HG02973 (cell line): ENCODE results near the gene FRK.

ENCODE experiments used
- ATAC-seq: cut with Tn5 transposase; IDR thresholded peaks from one replicate; pipeline ENCODE4 v1.9.1; 2021; ENCODE audit warnings: moderate library complexity; ENCODE audit not compliant: unreplicated experiment

Gene FRK

DNA sequence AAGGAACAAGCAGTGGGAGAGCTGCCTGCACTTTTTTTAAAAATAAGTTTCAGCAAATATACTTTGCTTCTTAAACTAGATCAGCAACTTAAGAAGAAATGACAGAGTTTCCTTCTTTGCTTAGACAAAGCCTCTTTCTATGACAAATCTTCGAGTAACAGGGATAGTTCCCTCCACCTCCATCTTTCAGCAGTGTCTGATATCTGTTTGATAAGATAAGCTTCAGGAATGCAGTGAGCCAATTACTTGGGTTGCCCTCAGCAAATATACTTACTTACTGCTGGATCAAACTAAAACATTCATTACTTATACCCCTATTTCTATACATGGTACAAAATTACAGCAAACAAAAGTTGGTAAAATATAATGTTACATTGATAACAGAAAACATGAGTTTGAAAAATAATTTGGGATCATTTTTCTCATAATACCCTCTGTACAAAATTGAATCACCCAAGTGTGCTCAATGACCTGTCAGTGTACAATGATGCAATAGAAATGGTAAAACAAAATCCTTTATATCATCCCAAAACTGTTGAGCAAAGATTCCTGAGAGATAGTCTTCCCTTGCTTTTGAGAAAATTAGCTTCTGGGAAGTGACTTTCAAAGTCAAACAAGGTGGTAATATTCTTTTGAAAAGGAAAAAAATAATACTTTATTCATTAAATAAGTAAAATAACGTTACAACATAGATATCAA is 24.5 kb downstream of the FRK start:
- no peak for ATAC-seq

GRCh38 chr6:116035616-116036015 is 25.1 kb downstream of the FRK start:
- no peak for ATAC-seq

DNA sequence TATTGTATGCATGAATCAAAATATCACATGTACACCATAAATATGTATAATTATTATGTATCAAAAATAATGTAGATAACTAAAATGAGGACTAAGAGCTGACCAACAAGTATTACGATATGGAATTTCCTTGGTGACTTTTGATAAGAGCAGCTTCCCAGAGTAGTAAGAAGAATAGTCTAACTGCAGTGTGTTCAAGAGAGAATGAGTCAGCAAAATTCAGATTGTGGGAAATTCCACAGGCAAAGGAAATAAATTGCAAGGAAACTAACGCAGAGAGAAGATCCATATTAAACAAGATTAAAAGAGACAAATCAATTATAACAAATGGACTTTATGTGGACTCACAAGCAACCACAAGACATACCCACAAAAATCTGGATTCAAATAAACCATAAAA is 26.4 kb downstream of the FRK start:
- no peak for ATAC-seq

DNA sequence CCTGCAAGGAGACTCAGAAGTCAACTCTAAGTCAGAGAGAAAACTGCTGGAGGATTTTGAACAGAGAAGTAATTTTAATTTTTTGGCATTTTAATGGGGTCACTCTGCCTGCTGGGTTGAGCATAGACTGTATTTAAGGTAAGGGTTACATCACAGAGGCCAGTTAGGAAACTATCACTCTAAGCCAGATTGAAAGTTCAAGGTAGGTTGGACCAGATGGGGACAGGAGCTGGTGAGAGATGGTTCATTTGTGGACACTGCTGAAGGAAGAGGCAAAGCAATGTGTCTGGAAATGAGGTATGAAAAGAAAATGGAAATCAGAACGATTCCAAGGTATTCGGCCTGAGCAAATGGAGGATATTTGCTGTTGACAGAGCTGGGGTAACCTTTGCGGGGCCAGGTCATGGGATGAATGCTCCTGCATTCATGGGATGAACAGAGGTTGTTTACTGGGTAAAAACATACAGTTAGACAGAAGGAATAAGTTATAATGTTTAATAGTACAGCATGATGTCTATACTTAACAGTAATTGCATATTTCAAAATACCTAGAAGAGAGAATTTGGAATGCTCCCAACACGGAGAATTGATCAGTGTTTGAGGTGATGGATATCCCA is 26.9 kb downstream of the FRK start:
- no peak for ATAC-seq

GRCh38 chr6:116030770-116031169 is 29.9 kb downstream of the FRK start:
- no peak for ATAC-seq

DNA sequence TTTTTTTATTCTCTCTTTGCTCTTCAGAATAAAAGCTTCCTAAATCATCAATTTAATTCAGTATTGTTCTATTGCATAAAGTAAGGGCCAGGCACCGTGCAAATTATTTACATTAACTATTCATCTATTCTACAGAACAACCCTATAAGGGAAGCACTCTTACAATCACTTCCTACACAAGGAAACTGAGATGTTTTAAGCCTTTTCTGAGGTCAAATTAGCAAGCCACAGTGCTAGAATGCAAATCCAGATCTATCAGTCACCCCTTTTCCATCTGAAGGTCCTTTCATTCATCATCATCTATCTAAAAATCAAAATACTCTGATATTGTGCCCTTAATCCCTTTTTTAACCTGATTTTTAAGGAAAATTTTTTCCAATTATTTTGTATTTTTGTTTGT is 31.2 kb downstream of the FRK start:
- ATAC-seq, result peak; percentile 61

DNA sequence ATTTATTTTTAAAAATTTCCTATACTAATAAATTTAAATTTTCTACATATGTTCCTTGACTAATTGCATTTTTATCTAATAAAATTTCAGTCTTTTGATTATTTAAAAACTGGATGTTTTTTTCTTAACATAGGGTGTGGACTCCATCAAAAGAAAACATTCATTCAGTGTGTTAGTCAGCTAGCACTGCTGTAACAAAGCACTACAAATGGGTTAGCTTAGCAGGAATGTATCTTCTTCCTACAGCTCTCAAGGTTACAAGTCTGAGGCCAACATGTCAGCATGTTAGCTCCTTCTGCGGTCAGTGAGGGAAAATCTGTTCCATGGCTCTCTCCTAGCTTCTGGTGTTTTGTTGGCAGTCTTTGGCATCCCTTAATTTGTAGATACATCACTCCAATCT is 32.5 kb downstream of the FRK start:
- ATAC-seq, result no peak

GRCh38 chr6:116027801-116028200 is 32.9 kb downstream of the FRK start:
- peak; percentile 42 for ATAC-seq

DNA sequence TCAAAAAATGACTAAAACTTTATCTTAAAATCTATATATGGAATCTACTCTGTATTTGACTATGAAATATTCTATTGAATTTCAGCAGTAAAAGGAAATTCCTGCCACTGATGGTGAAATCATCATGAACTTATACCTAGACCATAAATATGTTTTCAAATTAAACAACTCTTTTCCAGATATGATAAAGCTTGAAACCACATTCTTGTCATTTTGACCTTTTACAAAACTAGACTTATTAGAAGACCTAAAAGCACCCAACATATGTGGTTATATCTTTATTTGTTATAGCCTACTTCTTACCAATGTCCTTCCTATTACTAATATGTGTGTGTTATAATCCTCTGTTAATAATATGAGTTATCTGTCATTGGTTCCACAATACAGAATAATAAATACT is 35.3 kb downstream of the FRK start:
- ATAC-seq, result no peak

- ATAC-seq, result no peak
These were observed 37.7 kb downstream of the FRK start for GRCh38 chr6:116022841-116023445.

DNA sequence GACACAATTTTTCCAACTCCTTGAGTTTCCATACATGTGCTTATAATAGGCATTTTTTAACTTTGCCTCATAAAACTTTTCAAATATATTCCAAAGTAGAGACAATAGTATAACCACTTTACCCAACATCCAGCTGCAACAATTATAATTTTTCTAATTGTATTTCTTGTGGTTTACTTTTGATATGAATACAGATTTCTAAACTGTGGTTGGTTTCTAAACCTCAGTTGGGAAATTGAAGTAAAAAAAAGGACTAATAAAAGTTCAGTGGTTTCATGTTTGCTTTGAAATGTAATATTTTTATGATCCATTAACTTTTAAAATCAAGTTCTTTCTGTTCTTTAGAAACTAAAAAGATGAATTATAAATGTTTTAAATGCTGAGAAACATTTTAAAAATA is 40.0 kb downstream of the FRK start:
- ATAC-seq, result no peak

DNA sequence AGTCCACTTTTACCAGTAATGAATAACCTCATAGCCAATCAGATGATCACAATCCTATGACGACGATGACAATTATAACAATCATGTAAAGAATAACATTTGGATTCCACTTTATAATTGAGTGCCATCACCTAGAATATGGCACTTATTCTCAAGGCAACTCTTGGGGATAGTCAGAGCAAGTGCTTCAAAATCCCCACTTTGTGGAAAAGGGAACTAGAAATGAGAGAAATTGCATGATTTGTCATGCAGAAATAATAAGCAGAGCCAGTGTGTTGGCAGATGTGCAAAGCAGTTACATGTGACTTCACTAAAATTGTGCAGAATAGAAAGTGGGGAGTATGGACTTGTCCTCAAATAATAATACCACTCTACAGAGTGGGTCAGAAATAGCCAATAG is 41.3 kb downstream of the FRK start:
- ATAC-seq, result peak; percentile 67

DNA sequence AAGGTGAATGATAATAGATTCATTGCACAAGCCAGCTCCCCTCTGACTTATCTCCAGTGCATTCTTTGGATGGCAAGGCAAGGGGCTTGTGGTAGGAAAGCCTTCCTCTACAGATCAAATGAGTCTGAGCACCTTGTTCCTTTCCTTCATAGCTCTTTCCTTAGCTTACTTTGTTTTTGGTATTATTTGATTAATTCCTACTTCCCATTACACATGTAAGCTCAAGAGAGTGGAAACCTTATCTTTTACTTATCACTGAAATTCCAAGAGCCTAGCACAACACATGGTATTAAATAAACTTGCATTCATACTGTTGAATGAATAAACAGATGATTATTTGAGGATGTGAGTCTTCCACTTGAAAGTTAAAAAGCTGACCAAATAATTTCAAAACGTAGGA is 41.7 kb downstream of the FRK start:
- no peak for ATAC-seq

DNA sequence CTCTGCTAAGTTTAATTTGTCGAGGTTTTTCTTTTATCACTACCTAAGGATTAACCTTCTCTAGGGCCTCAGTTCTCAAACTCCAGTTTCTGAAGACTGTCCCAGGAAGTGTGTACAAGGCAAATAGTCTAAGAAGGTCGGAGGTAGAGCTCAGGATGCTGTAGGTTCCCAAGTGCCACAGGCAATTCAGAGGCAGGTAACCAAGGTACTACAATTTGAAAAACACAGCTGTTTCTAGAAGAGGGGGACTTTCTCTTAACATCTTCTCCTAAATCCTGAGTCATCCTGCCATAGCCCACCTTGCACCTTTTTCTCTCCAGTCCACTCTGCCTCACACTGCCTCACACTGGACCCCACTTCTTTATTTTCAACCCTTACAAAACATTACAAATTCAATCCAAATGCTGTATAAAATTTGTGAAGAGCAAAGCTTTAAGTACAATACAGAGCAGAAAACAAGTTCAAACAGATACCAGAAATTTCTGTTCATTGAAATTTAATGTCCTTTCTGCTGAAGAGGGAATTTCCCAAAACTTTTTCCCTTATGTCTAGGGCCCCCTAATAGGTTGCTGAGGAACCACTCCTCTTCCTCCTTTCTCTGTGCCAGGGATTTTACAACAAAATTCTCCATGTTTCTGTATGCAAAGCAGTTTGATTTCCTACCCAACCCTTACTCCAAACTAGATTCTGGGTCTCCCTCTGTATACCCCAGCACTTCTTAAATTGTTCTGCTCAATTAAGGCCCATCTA is 43.0 kb downstream of the FRK start:
- no peak for ATAC-seq

GRCh38 chr6:116016846-116017545 is 43.7 kb downstream of the FRK start:
- ATAC-seq, result no peak

GRCh38 chr6:116015983-116016382 is 44.7 kb downstream of the FRK start:
- no peak for ATAC-seq

DNA sequence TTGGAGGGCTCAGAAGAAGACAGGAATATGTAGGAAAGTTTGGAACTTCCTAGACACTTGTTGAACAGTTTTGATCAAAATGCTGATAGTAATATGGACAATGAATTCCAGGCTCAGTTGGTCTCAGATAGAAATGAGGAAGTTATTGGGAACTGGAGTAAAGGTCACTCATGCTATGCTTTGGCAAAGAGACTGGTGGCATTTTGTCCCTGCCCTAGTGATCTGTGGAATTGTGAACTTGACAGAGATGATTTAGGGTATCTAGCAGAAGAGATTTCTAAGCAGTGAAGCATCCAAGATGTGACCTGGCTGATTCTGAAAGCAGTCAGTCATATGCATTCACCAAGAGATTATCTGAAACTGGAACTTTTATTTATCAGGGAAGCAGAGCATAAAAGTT is 45.1 kb downstream of the FRK start:
- no peak for ATAC-seq

- ATAC-seq, result no peak
These were observed 47.7 kb downstream of the FRK start for GRCh38 chr6:116012951-116013350.

DNA sequence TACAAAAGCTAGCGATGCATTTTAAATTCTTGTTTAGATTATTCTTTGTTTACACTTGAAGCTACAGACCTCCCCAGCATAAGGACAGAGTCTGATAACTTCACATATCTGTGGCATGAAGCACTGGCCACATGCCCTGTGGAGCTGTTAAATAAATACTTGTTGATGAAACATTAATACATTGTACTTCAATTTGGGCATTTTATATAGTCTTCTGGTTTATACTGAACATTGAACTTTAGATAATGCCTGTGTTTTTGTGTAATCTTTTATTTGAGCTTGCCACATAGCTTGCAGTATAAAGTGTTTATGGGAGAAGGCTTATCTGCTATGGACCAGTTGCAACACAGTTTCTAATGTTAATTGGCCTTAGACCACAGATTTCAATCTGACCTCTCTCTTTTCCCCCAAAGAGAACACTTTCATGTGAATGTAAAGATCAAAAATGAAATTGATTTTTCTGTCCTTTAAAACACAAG is 48.2 kb downstream of the FRK start:
- ATAC-seq, result no peak

DNA sequence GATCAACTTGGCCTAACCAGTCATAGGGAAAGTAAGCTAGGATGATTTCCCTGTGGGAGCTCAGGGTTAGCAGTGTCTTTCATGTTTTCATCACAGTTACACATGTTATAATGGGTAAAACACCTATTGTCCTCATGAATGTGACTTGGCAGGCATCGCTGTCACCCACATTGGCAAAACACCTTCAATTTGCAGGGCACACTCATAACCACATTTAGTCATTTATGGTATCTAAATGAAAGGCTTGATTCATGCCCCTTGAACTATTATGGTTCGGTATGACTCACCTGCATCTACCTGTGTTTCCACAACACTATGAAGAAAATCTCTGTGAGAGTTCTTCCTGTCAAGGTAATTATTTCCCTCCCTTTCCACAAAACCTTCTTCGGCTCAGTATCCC is 49.2 kb downstream of the FRK start:
- peak; percentile 67 for ATAC-seq

GRCh38 chr6:116010790-116011401 is 49.8 kb downstream of the FRK start:
- no peak for ATAC-seq
